ENCODE results near the gene LIN37. TPM values are rescaled to one million over a fixed set of nuclear protein-coding genes. Genes with fewer than 3 reads are reported as not detected.

The LIN37 gene
- total and polyA plus RNA-seq, 2 donors (not counting 3 experiments of a cell fraction or from before 2014, with no cell fraction given) = 11.3 to 21.4 TPM

- no peaks in the 10 kb centered on the region for H3K9me1 ChIP-seq (replicated peaks; ENCODE audit: control insufficient read depth, extremely low read depth, insufficient read depth, low read length)
- dilution Hi-C loops (cut with MboI; ENCODE audit: extremely low pct_ligation_motif_present, low sequenced_read_pairs) = no loop called here
- no peak for FAIRE-seq
Measured at GRCh38 chr19:35733180-35734125, 14.9 kb upstream of the LIN37 start.

More at GRCh38 chr19:35733180-35734125, 14.9 kb upstream of the LIN37 start:
- no TSS peak for BruUV-seq (replicated peaks)
- Histone ChIP-seq H3K4me3 (replicated peaks in 1 of 3; ENCODE audit: insufficient read depth in 1 of 3, low read depth in 1 of 3, low read length in 3 of 3) (no peak overlapping the region), H3K4me1 (ENCODE audit: control insufficient read depth, extremely low read depth, insufficient read depth, low read length) (no peaks in the 10 kb centered on the region), H4K20me1 (replicated peaks; ENCODE audit: control insufficient read depth, extremely low read depth, insufficient read depth, low read length) (no peaks in the 10 kb centered on the region), H3K79me2 (ENCODE audit: control insufficient read depth, insufficient read depth, low read length) (no peaks in the 10 kb centered on the region), H2AFZ (ENCODE audit: low read depth, low read length) (no peak overlapping the region), H3K9ac (replicated peaks; ENCODE audit: extremely low read depth, insufficient read depth, low read length) (no peak overlapping the region), H3K4me2 (ENCODE audit: insufficient read depth, low read length) (no peak overlapping the region), H3K27me3 (ENCODE audit: control insufficient read depth in 2 of 2, insufficient read depth in 2 of 2, low read length in 2 of 2) (no peaks in the 10 kb centered on the region), H3K27ac (ENCODE audit: insufficient read depth, low read depth, low read length) (no peak overlapping the region), H3K9me3 (replicated peaks; ENCODE audit: control insufficient read depth, insufficient read depth, low read length) (no peaks in the 10 kb centered on the region), H3K36me3 (ENCODE audit: control insufficient read depth in 2 of 2, extremely low read depth in 1 of 2, insufficient read depth in 2 of 2, low read length in 2 of 2) (peaks cover 13 to 75% of the 10 kb centered on the region in 2 experiments)
- DNase-seq (ENCODE audit: low read depth, low spot score) = no peak
- ChIA-PET POLR2A (no interaction called here), CTCF (no interaction called here)
- no peak for TF ChIP-seq POLR2A (IDR thresholded peaks at IDR 0.05; ENCODE audit: low read depth, low read length)
- TF ChIP-seq FOS (IDR thresholded peaks at IDR 0.05; ENCODE audit: borderline replicate concordance, insufficient read depth, low read length) = no peak
- no peak for TF ChIP-seq MAX (IDR thresholded peaks at IDR 0.05; ENCODE audit: insufficient read depth, insufficient read length)
- TF ChIP-seq CTCF (IDR thresholded peaks at IDR 0.05; ENCODE audit: extremely low read depth in 1 of 2, insufficient read depth in 1 of 2, low read depth in 1 of 2, low read length in 2 of 2) = no peak
- TF ChIP-seq MYC (IDR thresholded peaks at IDR 0.05; ENCODE audit: low read depth, low read length) = no peak
- no peak for TF ChIP-seq POLR2AphosphoS5 (IDR thresholded peaks at IDR 0.05; ENCODE audit: insufficient read depth, low read depth, low read length)
- TF ChIP-seq EZH2 (IDR thresholded peaks at IDR 0.05; ENCODE audit: borderline replicate concordance, low read depth, low read length, severe bottlenecking) = no peak
- no peak for TF ChIP-seq GATA2 (IDR thresholded peaks at IDR 0.05; ENCODE audit: insufficient read depth, insufficient read length, low read depth, low read length)
- no peak for TF ChIP-seq JUN (IDR thresholded peaks at IDR 0.05; ENCODE audit: borderline replicate concordance, insufficient read depth, insufficient read length, low read depth)
- intact Hi-C loops (cut with micrococcal nuclease) = no loop called here

Measured in endothelial cell of umbilical vein (primary cell).